VCaP (cell line): ENCODE results near the gene PSMB9.
"Not testable (repeated sequence)": the region's sequence is repeated elsewhere in the genome, so short reads cannot be mapped to it uniquely, and the experiment has no call there.

Source experiments
- H3K27ac ChIP-seq: fragments of 450-650 bp; 2 replicates; pipeline ENCODE4 v1.5.1; 2017
- TF ChIP-seq, protein P1 (sequence below): fragments of 450-650 bp; conservative IDR thresholded peaks from 2 replicates; pipeline ENCODE4 v1.5.1; 2017; ENCODE audit warnings: mild to moderate bottlenecking, moderate library complexity

The PSMB9 gene

GRCh38 chr6:32853541-32854375 lies at the start of gene PSMB9, which contains the start of gene TAP1:
Gene PSMB9, plus strand, starts transcription at chr6:32854192. Its CDS starts 38 bp downstream, at chr6:32854230.
Gene TAP1, minus strand, starts transcription at chr6:32853704. Its CDS starts 68 bp downstream, at chr6:32853636.
- peak within 1 kb of the TSS; percentile 83 for H3K27ac ChIP-seq
- TF ChIP-seq, protein P1, sequence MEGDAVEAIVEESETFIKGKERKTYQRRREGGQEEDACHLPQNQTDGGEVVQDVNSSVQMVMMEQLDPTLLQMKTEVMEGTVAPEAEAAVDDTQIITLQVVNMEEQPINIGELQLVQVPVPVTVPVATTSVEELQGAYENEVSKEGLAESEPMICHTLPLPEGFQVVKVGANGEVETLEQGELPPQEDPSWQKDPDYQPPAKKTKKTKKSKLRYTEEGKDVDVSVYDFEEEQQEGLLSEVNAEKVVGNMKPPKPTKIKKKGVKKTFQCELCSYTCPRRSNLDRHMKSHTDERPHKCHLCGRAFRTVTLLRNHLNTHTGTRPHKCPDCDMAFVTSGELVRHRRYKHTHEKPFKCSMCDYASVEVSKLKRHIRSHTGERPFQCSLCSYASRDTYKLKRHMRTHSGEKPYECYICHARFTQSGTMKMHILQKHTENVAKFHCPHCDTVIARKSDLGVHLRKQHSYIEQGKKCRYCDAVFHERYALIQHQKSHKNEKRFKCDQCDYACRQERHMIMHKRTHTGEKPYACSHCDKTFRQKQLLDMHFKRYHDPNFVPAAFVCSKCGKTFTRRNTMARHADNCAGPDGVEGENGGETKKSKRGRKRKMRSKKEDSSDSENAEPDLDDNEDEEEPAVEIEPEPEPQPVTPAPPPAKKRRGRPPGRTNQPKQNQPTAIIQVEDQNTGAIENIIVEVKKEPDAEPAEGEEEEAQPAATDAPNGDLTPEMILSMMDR = peak; percentile 83

DNA sequence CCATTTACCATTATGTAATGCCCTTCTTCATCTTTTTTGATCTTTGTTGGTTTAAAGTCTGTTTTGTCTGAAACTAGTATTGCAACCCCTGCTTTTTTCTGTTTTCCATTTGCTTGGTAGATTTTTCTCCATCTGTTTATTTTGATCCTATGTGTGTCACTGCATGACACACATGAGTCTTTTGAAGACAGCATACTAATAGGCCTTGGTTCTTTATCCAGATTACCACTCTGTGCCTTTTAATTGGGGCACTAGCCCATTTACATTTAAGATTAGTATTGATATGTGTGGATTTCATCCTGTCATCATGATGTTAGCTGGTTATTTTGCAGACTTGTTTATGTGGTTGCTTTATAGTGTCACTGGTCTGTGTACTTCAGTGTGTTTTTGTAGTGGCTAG lies 48.6 kb upstream of the PSMB9 start:
- not testable (repeated sequence) for H3K27ac ChIP-seq

- TF ChIP-seq, protein P1 = no peak
- H3K27ac ChIP-seq = no peak overlapping the region
Measured at GRCh38 chr6:32807020-32807580, 46.9 kb upstream of the PSMB9 start.

- TF ChIP-seq, protein P1 = no peak
- no peak overlapping the region for H3K27ac ChIP-seq
Measured at GRCh38 chr6:32809171-32809570, 44.8 kb upstream of the PSMB9 start.

DNA sequence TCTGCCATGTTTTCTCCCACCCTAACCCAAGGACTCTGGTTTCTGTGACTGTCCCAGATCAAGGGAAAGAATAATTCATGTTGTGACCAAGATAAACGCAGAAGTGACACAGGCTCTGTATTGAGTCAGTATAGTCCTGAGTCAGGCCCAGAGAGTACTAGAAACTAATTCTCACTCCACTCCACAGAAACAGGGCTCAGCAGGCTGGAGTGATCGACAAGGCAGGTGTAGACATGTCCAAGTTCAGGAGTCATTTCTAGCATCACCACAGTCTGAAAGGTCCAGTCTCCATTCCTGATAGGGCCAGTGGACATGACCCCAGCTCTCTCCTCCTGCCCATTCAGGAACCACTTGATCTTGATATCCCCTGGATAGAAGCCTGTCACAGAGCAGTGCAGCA lies 39.8 kb upstream of the PSMB9 start:
- no peak overlapping the region for H3K27ac ChIP-seq
- TF ChIP-seq, protein P1 = no peak

GRCh38 chr6:32815115-32815514 lies 38.9 kb upstream of the PSMB9 start:
- H3K27ac ChIP-seq = no peak overlapping the region
- TF ChIP-seq, protein P1 = no peak

GRCh38 chr6:32815996-32816395 lies 38.0 kb upstream of the PSMB9 start:
- H3K27ac ChIP-seq = no peak overlapping the region
- TF ChIP-seq, protein P1 = no peak

DNA sequence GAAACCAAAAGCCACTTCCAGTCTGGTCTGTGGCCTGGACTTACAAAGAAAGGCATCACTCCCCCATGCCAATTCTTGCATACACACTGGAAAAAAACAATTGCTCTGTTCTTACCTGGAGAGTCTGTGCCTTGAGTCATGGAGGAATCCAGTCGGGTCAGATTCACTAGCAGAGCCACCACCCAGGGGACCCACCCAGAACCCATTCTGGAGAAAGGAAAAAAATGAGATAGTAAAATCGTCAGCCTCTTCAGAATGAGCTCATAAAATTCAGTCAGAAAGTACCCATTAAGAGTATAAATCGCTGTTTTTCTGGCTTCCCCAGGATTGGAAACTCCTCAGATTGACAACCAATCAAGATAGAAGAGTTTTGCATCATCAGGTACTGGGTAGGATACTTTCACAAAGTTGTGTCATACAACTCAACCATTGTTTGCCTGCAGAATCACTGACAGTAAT lies 37.2 kb upstream of the PSMB9 start, which contains the start of gene HLA-DOB:
Gene HLA-DOB (minus strand): TSS at position 257 of the 459 bp plus-strand sequence. CDS start 51 bp downstream, at position 206.
- TF ChIP-seq, protein P1 = no peak
- H3K27ac ChIP-seq = no peak within 1 kb of the TSS
